Fibroblast of skin of scalp (primary cell): ENCODE results near the gene WNT6.

Experiments
- DNase-seq: peaks from one replicate; pipeline ENCODE4 v3.0.0-alpha.2; 2013

Gene WNT6

GRCh38 chr2:218858138-218858445, 1.5 kb upstream of the WNT6 start:
- no peak for DNase-seq

DNA sequence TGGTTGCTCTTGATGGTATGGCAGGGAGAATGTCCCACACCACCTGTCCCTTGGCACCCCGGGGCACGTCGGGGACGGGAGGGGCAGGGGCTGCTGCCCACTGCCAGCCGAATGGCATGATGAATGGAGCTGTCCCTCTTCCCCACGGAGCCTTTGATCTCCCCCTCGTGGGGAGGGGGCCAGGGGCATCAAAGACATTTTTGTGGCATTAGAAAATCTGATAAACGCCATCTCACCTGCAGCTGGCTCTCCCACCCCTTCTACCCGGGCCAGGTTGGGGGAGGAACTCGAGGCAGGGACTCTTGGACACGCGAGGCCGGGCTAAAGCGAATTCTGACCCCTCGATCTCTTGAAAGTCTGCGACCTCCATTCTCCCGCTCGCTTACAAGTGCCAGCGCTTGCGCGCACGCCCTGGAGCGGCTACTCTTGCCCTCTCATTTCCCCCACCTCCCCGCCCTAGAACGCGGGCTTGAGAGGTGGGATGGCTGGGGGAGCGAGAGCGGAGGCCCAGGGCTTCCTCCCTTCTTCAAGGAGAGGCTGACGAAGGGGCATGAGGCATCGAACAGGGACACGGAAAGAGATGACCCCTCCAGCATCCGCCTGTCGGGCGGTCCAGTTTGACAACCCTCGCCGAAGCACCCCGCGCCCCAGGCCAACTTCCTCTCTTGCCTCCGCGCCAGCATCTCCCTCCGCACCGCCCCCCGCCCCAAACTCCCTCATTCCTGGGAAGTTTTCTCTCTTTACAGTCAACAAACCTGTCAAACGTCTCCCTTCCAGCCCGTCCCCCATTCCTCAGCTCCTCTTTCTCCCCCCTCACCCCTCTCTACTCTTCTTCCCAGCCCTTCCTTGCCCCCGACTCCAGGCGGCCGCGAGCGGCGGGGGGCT, 692 bp upstream of the WNT6 start:
- no peak for DNase-seq

- no peak for DNase-seq
Observed at GRCh38 chr2:218859988-218860831, 605 bp downstream of the WNT6 start.

DNA sequence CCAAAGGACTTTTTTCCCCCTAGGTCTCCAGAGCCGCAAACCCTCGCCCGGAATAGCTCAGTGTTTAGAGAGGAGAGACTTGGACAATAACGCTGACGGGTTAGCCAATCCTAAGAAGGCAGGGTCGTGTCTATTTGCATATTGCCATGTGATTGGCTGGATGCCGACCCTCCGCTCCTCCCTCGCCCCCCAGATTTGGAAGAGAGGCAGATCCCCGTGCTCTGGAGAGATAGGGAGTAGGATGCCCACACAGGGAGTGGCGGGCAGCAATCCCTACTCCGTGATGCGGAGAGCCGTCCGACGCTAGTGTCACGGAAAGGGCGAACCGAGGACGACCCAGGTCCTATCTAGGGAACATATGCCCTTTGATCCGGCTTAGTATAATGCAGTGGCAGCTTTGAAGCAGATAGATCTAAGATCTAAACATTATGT, 1.4 kb downstream of the WNT6 start:
- peak; percentile 82 for DNase-seq

- no peak for DNase-seq
Observed at GRCh38 chr2:218861645-218862318, 2.2 kb downstream of the WNT6 start.

DNA sequence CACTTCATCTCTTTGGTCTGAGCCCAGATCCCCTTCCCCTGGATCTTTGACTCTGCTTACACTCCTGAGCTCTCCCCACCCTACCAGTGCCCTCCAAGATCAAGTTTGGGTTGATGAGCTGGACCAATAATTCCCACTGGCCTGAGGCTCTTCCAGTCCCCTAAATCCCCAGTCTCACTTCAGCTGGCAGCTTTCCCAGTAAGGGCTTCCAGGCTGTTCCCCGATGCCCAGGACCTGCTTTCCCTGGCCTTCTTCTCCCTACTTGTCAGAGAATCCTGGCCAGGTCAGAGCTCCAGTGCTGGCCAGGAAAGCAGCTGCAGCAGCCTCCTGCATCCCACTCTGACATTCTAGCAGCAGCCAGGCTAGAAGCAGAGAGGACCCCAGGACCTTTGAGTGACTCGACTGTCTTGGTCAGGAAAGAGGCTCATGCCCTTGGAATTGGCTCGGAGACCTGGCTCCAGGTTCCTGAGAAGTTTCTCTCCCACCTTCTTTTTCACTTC, 3.5 kb downstream of the WNT6 start:
- no peak for DNase-seq

DNA sequence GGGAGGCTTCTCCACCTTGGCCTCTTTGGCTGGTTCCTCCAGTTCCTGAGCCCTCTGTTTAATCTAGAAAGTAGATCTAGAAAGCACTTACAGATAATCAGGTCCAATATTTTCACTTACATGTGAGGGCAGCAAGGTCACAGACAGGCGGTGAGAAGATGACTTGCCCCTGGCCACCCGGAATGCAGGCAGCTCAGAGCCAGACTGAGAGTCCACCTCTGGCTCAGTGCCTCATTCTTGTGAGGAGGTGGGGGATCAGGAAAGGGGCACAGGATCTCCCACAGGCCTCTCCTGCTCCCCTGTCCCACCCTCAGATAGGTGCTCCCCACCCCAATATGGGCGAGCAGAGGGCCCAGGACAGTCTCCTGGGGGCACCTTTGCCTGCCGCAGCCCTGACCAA, 5.8 kb downstream of the WNT6 start:
- DNase-seq = no peak

DNA sequence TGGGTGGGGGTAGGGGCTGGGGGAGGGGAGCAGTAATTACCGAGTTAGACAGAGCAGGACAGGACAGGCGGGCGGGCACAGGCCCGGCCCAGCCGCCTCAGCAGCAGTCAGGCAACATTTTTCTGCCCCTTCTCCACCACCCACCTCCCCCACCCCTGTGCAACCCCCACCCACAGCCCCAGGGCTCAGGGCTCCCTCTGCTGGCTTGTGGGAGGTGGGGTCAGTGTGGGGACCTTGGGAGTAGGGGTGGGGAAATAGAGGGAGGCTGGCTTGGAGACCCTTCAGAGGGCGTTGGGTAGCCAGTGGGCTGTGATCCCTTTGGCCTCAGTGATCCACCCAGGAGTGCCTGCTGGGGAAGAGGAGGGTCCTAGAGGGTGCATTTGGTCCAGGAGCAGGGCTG, 6.4 kb downstream of the WNT6 start:
- no peak for DNase-seq

DNA sequence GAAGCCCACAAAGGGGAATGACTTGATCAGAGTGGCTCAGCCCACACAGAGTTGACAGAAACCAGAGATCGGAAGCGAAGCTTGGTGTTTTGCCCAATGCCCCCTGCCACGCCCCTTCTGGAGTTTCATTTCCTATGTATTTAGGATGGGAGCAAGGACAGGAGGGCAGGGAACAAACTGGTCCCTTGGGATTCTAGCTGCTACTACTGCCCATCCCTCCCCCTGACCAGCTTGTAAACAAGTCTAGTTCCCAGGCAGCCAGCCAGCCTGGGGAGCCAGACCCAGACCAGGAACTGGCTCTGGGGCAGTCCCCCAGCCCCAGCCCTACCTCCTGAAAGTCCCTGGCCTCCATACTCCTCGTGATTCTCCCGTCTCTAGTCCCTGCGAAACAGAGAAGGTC, 8.3 kb downstream of the WNT6 start:
- DNase-seq = no peak

- no peak for DNase-seq
Observed at GRCh38 chr2:218869064-218869463, 9.5 kb downstream of the WNT6 start.

- DNase-seq = no peak
Observed at GRCh38 chr2:218870984-218871344, 11.4 kb downstream of the WNT6 start.

- no peak for DNase-seq
Observed at GRCh38 chr2:218871345-218872302, 12.0 kb downstream of the WNT6 start.

- DNase-seq = no peak
Observed at GRCh38 chr2:218872645-218873358, 13.2 kb downstream of the WNT6 start.

DNA sequence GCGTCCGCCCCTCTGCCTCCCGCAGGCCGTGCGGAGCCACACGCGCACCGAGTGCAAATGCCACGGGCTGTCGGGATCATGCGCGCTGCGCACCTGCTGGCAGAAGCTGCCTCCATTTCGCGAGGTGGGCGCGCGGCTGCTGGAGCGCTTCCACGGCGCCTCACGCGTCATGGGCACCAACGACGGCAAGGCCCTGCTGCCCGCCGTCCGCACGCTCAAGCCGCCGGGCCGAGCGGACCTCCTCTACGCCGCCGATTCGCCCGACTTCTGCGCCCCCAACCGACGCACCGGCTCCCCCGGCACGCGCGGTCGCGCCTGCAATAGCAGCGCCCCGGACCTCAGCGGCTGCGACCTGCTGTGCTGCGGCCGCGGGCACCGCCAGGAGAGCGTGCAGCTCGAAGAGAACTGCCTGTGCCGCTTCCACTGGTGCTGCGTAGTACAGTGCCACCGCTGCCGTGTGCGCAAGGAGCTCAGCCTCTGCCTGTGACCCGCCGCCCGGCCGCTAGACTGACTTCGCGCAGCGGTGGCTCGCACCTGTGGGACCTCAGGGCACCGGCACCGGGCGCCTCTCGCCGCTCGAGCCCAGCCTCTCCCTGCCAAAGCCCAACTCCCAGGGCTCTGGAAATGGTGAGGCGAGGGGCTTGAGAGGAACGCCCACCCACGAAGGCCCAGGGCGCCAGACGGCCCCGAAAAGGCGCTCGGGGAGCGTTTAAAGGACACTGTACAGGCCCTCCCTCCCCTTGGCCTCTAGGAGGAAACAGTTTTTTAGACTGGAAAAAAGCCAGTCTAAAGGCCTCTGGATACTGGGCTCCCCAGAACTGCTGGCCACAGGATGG, 14.0 kb downstream of the WNT6 start:
- no peak for DNase-seq

DNA sequence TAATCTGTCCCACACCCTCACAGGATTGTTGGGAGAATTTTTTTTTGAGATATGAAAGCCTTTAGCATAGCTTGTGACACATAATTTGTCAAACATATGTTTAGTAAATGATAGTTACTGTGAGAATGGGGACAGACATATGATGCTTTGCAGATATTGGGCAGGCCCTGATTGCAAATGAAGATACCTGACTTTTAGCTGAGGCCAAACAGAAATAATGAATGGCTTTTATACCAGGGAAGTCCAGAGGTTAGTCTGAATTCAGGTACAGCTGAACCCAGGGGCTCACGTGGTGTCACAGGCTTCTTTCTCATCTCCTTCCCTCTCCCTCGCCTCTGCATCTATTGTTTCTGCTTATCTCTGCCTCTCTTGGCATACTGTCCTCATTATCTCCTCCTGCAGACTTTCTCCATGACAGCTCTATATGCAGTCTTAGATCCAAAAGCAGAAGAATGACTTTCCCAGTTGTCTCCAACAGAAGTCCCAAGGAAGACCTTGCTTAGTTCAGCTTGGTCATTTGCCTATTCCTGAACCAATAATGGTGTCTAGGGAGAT, 16.2 kb downstream of the WNT6 start:
- DNase-seq = no peak

DNA sequence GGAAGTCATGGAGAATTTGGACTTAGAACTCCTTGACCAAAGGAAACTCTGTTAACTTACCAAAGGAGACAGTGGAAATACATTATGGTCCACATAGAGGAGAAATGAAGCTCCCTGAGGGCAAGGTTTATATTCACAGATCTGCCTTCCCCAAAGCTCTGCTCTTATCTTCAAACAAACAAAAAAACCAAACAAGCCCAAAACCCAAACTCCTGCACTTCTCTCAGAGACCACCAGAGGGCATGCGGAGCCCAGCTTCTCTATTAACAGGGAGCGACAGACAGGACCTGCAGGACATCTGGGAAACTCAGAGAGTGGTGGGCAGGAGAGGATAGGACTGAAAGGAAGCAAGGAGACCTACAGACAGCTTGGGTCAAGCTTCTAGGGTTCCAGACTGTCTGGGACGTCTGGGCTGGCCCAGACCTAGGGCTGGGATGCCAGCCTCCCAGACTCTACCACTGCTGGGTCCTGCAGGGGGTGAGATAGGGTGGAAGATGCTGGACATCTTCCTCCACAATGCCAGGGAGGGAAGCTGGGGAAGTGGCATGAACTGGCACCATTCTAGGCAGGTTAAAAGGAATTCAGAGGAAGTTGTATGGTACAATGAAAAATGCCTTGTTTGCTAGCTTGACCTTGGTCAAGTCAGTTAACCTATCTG, 17.1 kb downstream of the WNT6 start:
- DNase-seq = peak; percentile 63

GRCh38 chr2:218877331-218877730, 17.7 kb downstream of the WNT6 start:
- no peak for DNase-seq

GRCh38 chr2:218877891-218878290, 18.3 kb downstream of the WNT6 start:
- no peak for DNase-seq

- no peak for DNase-seq
Observed at GRCh38 chr2:218878486-218878885, 18.9 kb downstream of the WNT6 start.
